ENCODE data around the gene SCAF11. TPM values are rescaled to one million over a fixed set of nuclear protein-coding genes. Genes with fewer than 3 reads are reported as not detected.
A peak's percentile ranks its signal among the peaks of the same experiment; 100 is the strongest.

SCAF11 gene
- total and polyA plus RNA-seq, 11 donors: 26.4 to 148 (median 85.7) TPM

DNA sequence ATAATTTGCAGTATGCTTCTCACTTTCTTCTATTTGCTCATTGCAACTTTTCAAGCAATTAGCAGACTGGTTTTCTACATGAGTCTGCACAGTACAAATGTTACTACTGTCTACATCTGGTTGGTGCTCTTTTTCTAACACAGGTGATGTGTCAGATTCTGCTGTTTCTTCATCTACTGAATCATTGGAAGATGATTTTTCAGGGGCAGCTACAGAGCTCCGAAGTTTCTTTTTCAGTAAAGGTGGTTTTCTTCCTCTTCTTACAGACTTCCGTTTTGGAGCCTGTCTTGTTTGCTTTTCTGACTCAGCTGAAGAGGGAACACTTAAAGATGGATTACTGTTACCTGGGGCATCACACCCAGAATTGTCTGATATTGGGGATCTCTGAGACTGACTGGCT is 62.1 kb downstream of the SCAF11 start:
- 84 to 90% (median 90%) methylated on average over 2 of the region's 2 CpGs for WGBS, 4 donors
- DNase-seq (no peak), ATAC-seq (no peak)
- intact Hi-C loops (cut with DNase I): no loop called here
- Histone ChIP-seq H3K4me1 (peaks cover 0 to 4% (median 3%) of the 10 kb centered on the region in 12 donors), H3K27ac (no peak overlapping the region), H3K9me3 (no peaks in the 10 kb centered on the region), H3K36me3 (peaks cover 0 to 100% (median 95%) of the 10 kb centered on the region in 9 donors), H3K4me3 (no peak overlapping the region), H3K27me3 (no peaks in the 10 kb centered on the region)
- TF ChIP-seq POLR2A (IDR thresholded peaks at IDR 0.05) (no peak), CTCF (IDR thresholded peaks at IDR 0.05) (no peak)

GRCh38 chr12:45918818-45919217 is 71.6 kb downstream of the SCAF11 start:
- peaks cover 0 to 74% (median 57%) of the 10 kb centered on the region in 9 donors for H3K36me3 ChIP-seq
- no peak overlapping the region for H3K27ac ChIP-seq
- H3K9me3 ChIP-seq: no peaks in the 10 kb centered on the region
- 87 to 90% (median 88%) methylated on average over 3 of the region's 3 CpGs for WGBS, 4 donors
- no peak overlapping the region for H3K4me3 ChIP-seq
- no peaks in the 10 kb centered on the region for H3K4me1 ChIP-seq
- H3K27me3 ChIP-seq: no peaks in the 10 kb centered on the region
- no peak for TF ChIP-seq POLR2A (IDR thresholded peaks at IDR 0.05)
- ATAC-seq: no peak
- intact Hi-C loops (cut with DNase I): no loop called here
- no peak for DNase-seq

DNA sequence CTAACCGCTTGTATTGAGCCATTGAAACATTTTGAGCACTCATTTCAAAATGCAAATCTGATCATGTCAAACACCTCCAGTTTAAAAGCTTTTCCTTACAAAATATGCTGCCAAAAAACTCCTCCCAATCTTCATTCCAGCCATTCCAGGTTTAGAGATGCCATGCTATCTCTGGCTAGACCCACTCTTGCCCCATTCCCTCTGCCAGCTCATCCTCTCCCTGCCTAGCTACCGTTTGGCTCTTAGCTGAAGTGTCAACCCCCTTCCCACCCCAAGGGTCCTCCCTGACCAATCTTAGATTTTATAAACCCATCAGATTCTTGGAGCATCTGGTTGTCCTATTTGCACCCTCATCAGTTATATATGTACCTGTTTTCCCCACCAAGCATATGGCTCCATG is 75.0 kb downstream of the SCAF11 start:
- Histone ChIP-seq H3K4me3 (no peak overlapping the region), H3K9me3 (no peaks in the 10 kb centered on the region), H3K4me1 (peaks cover 0 to 10% (median 0%) of the 10 kb centered on the region in 12 donors), H3K27ac (no peak overlapping the region), H3K36me3 (peaks cover 0 to 40% (median 22%) of the 10 kb centered on the region in 9 donors), H3K27me3 (no peaks in the 10 kb centered on the region)
- ATAC-seq: no peak
- DNase-seq: no peak
- no peak for TF ChIP-seq POLR2A (IDR thresholded peaks at IDR 0.05)
- TF ChIP-seq CTCF (IDR thresholded peaks at IDR 0.05): no peak
- WGBS, 4 donors: 82 to 92% (median 84%) methylated on average over 2 of the region's 2 CpGs
- intact Hi-C loops (cut with DNase I): no loop called here

- Histone ChIP-seq H3K4me3 (no peak overlapping the region), H3K36me3 (peaks cover 0 to 29% (median 15%) of the 10 kb centered on the region in 9 donors), H3K27me3 (no peaks in the 10 kb centered on the region), H3K27ac (no peak overlapping the region), H3K4me1 (peaks cover 0 to 10% (median 0%) of the 10 kb centered on the region in 12 donors), H3K9me3 (no peaks in the 10 kb centered on the region)
- 49 to 62% (median 56%) methylated on average over 1 of the region's 1 CpG; no CpG with 5 or more reads in 1 of the 4 donors for WGBS, 4 donors
- intact Hi-C loops (cut with DNase I): no loop called here
- peak in 1 of 4 donors; percentile 22 for ATAC-seq
- no peak for DNase-seq
- no peak for TF ChIP-seq POLR2A (IDR thresholded peaks at IDR 0.05)
- TF ChIP-seq CTCF (IDR thresholded peaks at IDR 0.05): no peak
These were observed 76.3 kb downstream of the SCAF11 start for GRCh38 chr12:45914090-45914489.

- H3K4me1 ChIP-seq: peaks cover 0 to 10% (median 0%) of the 10 kb centered on the region in 12 donors
- peaks cover 0 to 29% (median 15%) of the 10 kb centered on the region in 9 donors for H3K36me3 ChIP-seq
- ATAC-seq (no peak), DNase-seq (no peak)
- TF ChIP-seq CTCF (IDR thresholded peaks at IDR 0.05) (no peak), POLR2A (IDR thresholded peaks at IDR 0.05) (no peak)
- H3K9me3 ChIP-seq: no peaks in the 10 kb centered on the region
- intact Hi-C loops (cut with DNase I): no loop called here
- WGBS, 4 donors: 66 to 84% (median 68%) methylated on average over 2 of the region's 2 CpGs
- no peak overlapping the region for H3K4me3 ChIP-seq
- H3K27me3 ChIP-seq: no peaks in the 10 kb centered on the region
- H3K27ac ChIP-seq: no peak overlapping the region
These were observed 76.7 kb downstream of the SCAF11 start for GRCh38 chr12:45913631-45914030.

All from heart left ventricle (tissue), 16 donors.